Measurements from ENCODE around the gene MED12L.

GRCh38 chr3:151226088-151226563 lies 140.7 kb downstream of the MED12L start:
- TF ChIP-seq CTCF (IDR thresholded peaks at IDR 0.05) (no peak), POLR2A (IDR thresholded peaks at IDR 0.05) (no peak)

Data from esophagus squamous epithelium (tissue), 4 donors.